Limb (tissue), 2 donors: Measurements from ENCODE around the gene U2AF2.
A peak's percentile ranks its signal among the peaks of the same experiment; 100 is the strongest.

Experiments used
- DNase-seq, 2 donors: peaks; one replicate each; pipeline ENCODE4 v3.0.0-alpha.2; 2016; ENCODE audit errors: extremely low spot score in 2 of 2

Gene U2AF2

DNA sequence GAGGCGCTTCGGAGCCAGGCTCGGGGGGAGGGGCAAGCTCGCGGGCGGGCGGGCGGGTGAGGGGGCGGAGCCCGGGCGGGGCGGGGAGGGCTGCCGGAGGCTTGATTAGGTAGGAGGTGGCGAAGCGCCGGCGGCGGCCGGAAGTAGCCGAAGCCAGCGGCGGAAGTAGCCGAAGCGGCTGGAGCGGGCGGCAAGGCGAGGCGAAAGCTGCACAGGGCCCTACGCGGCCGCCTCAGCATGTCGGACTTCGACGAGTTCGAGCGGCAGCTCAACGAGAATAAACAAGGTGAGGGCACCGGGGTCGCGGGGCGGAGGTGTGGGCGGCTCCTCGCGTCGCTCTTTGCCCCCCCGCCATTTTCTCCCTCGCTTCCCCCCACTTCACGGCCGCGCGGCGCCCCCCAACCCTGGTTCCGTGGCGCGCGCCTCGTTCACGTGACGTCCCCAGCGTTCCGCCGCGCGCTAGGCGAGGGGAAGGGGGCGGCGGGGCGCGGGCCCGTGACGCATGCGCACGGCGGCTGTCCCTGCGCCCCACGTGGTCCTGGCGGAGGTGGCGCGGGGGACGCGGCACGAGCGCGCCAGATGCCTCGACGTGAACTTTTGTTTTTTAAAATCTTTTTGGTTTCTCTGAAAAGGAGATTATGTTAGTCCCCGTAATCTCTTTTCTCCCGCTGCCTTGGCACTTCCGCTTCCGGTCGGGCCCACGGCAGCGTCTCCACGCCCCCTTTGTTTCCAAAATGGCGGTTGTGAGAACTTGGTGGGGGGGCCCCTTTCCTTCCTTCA, at the start of gene U2AF2:
U2AF2 (plus strand) TSS at position 168 of the 780 bp plus-strand sequence; CDS start at position 238, 70 bp downstream.
- peak; percentile 96 to 99 for DNase-seq

DNA sequence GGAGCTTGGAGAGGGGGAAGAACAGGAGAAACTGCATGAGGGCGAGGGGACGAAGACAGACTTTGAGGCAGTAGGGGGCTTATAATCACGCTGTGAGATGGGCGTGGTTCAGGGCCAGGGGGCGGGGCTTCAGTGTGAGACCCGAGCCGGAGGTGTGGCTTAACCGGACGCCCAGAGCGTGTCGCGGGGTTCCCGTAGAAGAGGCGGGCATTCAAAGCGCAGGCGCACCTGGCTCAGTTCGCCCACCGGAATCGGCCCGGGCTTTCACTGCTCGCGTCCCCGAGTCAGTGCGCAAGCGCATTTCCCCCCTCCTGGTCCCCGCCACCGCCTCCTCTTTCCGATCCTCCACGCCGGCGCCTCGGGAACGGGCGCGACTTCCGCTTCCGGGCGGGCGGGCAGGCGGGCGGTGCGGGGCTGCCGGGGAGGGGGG, 49.6 kb upstream of the U2AF2 start:
- peak; percentile 97 to 99 for DNase-seq

DNA sequence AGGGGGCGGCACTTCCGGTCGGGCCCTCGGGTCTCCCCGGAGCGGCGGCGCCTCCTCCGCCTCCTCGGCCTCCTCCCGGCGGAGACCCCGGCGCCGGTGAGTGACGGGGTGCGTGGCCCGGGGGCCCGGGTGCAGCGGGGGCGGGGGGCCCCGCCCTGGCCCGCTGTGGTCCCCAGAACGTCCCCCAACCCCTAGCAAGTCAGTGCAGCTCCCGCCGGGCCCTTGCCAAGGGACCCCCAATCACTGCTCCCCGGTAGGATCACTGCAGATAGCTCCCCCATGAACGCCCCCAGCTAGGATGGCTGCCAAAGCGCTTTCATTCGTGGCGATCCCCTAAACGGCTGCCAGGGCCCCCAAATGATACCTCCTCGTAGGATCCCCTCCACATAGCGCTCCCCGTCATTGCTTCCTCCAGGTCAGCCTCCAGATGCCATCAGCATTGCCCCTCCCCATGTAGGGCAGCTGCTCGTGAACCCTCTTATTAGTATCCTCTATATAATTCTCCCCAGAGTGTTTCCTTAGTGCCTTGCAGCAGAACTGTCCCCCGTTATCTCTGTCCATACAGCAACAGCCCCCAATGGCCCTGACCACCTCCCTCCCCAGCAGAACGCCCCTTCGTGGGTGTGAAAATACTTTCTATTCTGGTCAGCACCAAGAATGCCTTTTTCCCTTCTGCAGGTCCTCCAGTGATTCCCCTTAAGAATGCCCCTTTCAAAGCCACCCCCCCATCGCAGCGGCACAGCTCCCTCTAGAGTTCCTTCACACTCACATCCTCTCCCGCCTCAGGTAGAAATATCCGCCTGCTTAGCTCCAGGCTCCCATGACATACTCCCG, 49.0 kb upstream of the U2AF2 start, which contains the start of gene ZNF865:
ZNF865 (plus strand) TSS at position 11 of the 834 bp plus-strand sequence. CDS start 7,972 bp downstream, outside the sequence.
- DNase-seq: peak; percentile 79 to 84

DNA sequence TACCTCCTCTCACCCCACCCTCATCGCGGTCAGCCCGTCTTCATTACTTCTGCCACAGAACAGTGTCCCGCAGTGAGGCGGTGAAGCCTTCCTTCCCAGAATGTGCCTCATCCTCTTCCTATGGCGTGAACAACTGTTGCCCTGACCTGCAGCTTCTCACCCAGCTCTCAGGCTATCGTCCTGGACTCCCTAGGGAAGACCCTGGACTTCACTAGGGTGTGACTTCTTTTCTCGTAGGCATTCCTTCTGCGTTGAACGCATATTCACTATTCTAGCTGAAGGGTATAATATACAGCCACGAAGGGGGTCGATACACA, 48.4 kb upstream of the U2AF2 start:
- DNase-seq: no peak

DNA sequence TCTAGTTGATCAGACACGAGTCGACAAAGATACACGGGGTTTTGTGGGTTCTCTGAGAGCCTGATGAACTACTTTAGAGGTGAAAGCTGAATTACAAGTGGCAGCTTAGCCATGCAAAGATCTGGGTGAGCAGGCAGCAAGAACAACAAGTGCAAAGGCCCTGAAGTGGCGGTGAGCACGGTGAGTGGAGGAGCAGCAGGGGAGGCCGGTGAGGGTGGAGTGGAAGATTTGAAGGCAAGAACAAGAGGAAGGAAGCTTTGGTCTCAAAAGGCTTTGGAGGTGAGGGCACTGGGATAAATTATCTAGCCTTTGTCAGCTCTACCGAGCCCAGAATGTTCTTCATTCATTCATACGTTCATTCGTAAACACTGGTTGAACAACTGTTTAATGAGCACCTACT, 48.0 kb upstream of the U2AF2 start:
- DNase-seq: no peak

DNA sequence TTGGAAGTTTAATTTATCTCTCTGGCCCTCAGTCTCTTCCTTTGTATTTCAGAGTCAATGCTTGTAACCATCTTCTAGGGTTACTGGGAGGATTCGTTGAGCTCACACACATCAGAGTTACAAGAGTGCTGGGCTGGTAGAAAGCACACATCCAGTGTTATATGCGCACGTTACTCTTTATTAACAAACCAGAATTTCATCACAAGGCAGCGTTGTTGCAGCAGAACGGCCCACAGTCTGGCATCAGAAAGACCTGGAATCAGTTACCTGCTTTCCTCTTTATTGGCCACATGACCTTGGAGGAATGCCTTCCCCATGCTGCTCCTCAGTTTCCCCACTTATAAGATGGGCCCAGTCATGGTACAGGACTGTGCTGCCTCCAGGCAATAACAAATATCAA, 45.5 kb upstream of the U2AF2 start:
- DNase-seq: no peak

DNA sequence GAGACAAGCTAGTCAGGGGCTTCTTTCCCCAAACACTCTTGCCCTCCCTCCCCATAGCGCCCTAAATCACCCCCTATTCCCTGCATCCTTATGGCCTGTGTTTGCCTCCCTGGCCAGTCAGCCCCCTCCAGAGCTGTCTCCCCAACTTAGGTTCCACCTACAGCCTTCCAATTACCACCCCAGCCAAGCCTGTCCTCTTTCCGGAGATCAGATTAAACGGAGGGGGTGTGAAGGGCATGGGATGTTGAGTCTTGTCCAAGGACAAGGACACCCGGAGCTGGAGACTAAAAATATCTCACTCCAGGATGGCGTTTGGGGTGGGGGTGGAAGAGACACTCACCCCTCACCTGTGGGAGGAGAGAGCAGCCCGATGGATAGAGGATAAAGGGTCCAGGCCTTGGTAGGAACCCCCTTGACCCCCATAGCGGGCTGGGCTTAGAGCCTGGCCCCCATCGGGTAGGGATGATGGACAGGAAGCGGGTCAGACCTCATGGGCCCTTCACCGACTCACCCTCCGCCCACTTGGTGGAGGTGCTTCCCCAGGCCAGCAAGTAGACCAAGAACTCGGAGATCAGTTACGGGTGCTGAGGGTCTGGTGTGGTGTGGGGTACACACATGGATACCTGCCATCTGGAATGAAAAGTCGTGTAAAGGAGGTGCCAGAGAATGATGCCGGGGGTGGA, 43.4 kb upstream of the U2AF2 start:
- no peak for DNase-seq

DNA sequence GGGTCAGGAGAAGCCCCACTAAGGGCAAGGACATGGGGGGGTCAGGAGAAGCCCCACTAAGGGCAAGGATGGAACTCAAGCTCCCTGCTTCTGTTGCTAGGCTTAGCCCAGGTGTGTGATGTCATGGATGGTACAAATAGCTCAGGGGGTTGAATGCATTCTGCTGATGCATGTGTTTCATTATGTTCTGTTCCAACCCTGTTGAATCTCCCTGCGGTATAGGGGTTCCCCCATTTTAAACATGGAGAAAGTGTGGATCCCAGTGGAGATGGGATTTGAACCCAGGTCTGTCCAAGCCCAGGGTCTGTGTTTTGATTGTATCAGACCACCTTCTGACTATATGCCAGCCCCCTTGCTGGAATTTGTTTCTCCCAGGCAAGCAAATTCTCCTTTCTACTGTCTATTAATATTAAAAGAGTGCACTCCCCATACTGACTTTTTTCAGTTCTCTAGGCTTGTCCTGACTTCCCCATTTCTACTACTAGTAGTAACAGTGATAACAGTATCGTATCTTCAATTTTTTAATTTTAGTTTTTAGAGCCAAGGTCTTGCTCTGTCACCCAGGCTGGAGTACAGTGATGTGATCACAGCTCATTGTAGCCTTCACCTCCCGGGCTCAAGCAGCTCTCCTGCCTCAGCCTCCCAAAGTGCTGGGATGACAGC, 42.7 kb upstream of the U2AF2 start:
- no peak for DNase-seq

DNA sequence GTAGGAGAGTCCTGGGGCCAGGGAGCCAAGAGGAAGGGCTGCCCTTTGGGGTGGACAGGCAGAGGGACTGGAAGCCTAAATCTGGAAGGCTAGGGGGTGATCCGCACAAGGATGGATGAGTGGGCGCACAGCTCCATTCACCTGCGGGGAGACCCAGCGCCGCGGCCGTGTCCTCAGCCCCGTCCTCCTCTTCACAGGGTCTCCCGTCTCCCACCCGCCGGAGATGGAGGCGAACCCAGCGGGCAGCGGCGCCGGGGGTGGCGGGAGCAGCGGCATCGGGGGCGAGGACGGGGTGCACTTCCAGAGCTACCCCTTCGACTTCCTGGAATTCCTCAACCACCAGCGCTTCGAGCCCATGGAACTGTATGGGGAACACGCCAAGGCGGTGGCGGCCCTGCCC, 41.4 kb upstream of the U2AF2 start:
- no peak for DNase-seq

DNA sequence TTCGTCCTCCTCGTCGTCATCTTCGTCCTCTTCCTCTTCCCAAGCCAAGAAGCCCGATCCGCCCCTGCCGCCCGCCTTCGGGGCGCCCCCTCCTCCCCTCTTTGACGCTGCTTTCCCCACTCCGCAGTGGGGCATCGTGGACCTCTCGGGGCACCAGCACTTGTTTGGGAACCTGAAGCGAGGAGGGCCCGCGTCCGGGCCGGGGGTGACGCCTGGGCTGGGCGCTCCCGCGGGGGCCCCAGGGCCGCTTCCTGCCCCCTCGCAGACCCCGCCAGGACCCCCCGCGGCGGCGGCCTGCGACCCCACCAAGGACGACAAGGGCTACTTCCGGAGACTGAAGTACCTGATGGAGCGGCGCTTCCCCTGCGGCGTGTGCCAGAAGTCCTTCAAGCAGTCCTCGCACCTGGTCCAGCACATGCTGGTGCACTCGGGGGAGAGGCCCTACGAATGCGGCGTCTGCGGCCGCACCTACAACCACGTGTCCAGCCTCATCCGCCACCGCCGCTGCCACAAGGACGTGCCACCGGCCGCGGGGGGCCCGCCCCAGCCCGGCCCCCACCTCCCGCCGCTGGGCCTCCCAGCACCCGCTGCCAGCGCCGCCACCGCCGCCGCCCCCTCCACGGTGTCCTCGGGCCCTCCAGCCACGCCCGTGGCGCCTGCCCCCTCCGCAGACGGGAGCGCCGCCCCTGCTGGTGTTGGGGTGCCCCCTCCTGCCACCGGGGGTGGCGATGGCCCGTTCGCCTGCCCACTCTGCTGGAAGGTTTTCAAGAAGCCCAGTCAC, 40.7 kb upstream of the U2AF2 start:
- no peak for DNase-seq

DNA sequence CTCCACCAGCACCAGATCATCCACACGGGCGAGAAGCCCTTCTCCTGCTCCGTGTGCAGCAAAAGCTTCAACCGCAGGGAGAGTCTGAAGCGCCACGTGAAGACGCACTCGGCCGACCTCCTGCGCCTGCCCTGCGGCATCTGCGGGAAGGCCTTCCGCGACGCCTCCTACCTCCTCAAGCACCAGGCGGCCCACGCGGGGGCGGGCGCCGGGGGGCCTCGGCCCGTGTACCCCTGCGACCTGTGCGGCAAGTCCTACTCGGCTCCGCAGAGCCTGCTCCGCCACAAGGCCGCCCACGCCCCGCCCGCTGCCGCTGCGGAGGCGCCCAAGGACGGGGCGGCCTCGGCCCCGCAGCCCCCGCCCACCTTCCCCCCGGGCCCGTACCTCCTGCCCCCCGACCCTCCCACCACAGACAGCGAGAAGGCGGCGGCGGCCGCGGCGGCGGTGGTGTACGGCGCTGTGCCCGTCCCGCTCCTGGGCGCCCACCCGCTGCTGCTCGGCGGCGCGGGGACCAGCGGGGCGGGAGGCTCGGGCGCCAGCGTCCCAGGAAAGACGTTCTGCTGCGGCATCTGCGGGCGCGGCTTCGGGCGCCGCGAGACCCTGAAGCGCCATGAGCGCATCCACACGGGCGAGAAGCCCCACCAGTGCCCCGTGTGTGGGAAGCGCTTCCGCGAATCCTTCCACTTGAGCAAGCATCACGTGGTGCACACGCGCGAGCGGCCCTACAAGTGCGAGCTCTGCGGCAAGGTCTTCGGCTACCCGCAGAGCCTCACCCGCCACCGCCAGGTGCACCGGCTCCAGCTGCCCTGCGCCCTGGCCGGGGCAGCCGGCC, 39.9 kb upstream of the U2AF2 start:
- DNase-seq: no peak

DNA sequence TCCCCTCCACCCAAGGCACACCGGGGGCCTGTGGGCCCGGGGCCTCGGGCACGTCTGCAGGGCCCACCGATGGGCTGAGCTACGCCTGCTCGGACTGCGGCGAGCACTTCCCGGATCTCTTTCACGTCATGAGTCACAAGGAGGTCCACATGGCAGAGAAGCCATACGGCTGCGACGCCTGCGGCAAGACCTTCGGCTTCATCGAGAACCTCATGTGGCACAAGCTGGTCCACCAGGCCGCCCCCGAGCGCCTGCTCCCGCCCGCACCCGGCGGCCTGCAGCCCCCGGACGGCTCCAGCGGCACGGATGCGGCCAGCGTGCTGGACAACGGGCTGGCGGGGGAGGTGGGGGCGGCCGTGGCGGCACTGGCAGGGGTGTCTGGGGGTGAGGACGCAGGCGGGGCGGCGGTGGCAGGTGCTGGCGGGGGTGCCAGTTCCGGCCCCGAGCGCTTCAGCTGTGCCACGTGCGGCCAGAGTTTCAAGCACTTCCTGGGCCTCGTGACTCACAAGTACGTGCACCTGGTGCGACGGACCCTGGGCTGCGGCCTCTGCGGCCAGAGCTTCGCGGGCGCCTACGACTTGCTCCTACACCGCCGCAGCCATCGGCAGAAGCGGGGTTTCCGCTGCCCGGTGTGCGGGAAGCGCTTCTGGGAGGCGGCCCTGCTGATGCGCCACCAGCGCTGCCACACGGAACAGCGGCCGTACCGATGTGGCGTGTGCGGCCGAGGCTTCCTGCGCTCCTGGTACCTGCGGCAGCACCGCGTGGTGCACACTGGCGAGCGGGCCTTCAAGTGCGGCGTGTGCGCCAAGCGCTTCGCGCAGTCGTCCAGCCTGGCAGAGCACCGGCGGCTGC, 39.1 kb upstream of the U2AF2 start:
- DNase-seq: no peak

DNA sequence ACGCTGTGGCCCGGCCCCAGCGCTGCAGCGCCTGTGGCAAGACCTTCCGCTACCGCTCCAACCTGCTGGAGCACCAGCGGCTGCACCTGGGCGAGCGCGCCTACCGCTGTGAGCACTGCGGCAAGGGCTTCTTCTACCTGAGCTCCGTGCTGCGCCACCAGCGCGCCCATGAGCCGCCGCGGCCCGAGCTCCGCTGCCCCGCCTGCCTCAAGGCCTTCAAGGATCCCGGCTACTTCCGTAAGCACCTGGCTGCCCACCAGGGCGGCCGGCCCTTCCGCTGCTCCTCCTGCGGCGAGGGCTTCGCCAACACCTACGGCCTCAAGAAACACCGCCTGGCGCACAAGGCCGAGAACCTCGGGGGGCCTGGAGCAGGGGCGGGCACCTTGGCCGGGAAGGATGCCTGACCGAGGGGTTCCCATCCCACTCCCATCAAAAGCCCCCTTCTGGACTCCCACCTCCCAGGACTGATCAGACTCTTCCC, 38.4 kb upstream of the U2AF2 start:
- no peak for DNase-seq

DNA sequence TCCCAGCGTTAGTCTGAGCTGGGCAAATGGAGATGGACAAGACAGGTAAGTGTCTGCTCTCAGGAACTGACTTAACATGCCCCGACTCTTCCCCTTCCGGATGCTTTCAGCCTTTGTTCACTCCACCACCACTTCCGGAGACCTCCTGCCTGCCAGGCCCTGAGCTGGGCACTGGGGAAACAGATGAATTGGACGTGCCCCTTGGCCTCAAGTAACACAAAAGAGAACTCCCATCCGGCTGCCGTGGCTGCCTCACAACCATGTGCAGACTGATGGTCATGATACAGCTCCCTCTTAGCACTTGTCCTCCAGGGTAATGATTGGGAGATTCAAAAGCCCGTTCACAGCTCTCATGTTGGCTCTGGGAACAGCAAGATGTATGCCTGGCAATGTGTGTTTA, 37.4 kb upstream of the U2AF2 start:
- DNase-seq: no peak

DNA sequence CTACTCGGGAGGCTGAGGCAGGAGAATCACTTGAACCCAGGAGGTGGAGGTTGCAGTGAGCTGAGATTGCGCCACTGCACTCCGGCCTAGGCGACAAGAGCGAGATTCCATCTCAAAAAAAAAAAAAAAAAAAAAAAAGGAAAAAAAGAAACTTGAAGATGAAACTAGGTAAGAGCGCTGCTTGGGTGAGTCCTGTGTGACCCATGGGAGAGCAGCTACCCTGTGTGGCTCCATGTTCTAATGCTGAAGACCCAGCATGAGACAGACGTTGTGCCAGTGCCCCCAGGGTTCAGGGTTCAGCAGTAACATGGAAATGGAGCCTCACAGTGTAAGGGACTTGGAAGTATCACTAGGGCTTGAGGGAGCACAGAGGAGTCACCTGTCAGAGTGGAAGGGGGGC, 36.4 kb upstream of the U2AF2 start:
- no peak for DNase-seq

DNA sequence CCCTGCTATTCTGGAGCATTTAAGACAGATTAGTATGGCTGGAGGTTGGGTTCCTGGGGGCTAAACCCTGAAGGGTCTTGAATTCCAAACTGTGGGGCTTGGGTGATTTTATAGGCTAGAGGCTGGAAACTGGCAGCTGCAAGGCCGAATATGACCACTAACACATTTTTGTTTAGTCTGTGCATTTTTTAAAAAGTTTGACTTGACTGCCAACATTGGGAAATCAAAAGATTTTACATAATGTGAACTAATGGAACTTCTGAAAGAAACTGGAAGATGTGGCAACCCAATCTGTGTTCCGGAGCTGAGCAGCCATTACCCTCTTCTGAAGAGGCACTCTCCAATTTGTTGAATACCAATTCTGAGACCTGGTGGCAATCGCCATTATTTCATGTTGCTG, 35.5 kb upstream of the U2AF2 start:
- no peak for DNase-seq

DNA sequence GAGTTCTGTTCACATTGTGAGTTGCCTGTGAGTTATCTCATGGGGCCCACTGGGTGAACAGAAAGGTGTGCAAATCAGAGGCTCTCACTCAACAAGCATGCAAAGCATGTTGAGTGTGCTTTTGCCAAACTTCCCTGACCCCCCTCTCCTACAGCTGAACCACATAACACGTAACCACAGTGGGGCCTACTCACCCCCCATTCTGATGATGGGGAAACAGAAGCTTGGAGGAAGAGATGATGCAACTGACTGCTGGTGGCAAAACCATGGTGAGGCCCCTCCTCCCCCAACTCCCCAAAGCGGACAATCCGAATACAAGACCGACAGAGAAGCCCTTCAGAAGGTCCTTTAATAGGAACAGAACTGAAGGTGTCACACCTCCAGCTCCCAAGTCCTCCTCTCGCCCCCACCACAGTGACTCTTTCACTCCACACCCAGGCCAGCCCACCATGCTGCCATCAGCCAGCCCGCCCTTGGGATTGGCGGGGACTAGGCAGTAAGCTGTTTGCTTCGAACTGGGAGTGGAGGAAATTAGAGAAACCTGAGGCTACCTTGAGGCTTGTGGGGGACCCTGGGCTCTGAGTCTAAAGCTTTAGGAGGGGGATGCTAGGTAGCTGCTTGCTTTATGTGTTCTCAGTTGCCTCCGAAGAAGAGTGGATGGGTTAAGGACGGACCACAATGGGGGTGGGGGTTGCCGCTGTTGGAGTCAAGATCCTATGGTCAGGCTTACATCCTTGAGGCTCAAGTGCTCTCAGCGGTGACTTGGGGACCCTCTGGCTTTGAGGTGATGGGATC, 34.2 kb upstream of the U2AF2 start:
- no peak for DNase-seq

DNA sequence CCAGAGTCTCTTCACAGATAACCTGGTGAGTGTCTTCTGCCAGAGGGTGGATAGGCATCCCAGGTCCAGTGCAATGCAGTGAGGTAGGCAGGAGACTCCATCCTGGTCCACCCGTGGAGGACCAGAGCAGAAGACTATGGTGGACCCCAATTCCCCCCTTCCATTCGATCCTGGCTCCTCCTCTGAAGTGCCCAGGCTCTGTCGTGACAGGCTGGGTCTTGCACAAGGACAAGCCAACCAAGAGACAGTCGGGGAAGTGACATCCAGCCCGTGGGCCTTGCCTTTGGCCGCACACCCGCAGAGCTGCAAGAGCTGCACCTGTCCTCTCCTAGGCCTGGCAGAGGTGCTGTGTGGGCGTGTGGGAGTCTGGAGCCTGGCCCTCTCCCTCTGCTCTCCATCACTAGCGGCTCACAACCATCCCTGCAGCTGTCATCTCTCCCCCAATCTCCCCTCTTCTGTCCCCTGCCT, 33.6 kb upstream of the U2AF2 start:
- DNase-seq: no peak
